GM15510 (cell line): ENCODE results near the gene METTL18.

Experiments
- POLR2A ChIP-seq: IDR thresholded peaks from 3 replicates; pipeline ENCODE4 v1.6.1; 2011; ENCODE audit warnings: borderline replicate concordance; ENCODE audit not compliant: insufficient read length; ENCODE audit errors: extremely low read depth

Gene METTL18

GRCh38 chr1:169795687-169796086 lies 980 bp upstream of the METTL18 start:
- no peak for TF ChIP-seq POLR2A

DNA sequence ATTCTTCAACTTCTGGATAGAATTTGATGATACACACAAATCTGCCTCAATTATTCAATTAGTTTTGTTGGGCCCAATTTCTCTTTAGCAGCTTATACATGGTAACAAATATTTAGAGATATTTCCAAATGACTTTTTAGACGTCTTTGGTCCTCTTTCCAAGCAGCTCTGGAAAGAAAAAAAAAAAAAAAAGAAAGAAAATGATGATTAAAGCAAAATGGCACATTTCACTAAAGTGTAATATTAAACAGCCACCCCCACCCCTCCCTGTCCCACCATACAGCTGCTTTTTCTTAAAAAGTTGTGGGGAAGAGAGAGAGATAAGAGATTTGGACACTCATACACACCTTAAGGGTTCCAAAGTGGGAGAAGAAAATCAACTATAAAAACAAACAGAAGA lies 977 bp downstream of the METTL18 start:
- TF ChIP-seq POLR2A = no peak

DNA sequence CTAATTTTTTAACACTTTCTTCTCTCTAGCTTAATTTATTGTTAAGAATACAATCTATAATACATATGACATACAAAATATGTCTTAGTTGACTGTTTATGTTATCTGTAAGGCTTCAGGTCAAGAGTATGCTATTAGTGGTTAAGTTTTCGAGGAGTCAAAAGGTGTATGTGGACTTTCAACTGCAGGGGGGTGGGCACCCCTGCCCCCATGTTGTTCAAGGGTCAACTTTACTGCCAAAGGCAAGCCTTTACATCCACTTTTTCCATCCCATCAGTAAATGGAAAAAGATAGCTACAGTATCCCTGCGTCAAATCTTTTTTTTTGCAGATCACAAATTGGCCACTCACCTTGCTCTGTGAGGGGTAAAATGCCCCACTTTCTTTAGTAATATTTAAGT lies 6.3 kb downstream of the METTL18 start:
- TF ChIP-seq POLR2A = no peak

DNA sequence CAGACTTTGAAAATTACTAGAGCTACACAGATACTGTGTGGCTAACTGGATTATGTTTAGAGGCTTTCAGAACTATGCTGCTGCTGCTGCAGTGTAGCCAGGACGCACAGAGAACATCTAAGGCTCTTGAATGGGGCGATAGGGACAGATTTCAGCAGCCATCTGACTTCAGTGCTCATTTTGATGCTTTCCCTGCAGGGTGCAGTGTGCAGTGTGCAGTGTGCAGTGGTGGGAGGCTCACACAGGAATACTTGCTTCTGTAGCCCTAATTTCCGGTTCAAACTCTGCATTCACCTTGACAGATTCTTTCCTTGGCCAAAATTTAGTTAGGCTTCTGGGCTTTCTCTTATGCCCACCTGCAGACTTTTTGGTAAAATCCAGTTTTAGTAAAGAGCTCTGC lies 7.7 kb downstream of the METTL18 start:
- no peak for TF ChIP-seq POLR2A

DNA sequence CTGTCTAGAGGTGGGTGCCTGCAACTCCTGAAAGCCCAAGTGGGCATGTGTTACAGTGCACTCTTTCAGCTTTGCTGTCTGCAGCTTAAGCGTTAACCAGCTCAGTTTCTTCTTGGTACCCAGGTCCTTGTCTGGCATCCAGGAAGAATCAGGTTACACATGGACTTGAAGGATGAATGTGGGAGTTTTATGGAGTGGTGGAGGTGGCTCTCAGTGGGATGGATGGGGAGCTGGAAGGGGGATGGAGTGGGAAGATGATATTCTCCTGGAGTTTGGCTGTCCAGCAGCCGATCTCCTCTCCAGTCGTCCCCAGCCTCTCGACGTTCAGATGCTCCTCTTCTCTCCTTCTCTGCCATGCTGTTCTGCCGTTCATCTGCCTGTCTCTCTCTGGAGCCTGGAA lies 9.4 kb downstream of the METTL18 start:
- TF ChIP-seq POLR2A = no peak

- no peak for TF ChIP-seq POLR2A
Measured at GRCh38 chr1:169784102-169784501, 10.6 kb downstream of the METTL18 start.

DNA sequence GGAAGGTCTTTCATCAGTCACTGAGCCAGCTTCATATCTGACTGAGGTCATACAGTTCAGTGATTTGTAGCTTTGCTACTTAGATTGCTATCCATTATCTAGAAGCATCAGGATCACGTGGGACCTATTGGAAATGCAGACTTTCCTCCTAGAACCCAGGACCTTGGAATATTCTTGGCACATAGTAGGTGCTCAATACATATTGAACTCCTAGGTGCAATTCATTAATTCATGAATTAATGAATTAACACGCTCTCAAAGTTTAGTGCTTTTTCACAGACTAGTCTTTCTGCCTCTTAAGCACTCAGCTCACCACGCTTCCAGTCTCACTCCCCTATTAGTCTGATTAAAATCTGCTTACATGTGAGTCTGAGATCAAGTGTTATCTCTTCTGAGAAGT lies 12.1 kb downstream of the METTL18 start:
- no peak for TF ChIP-seq POLR2A

- no peak for TF ChIP-seq POLR2A
Measured at GRCh38 chr1:169779970-169780369, 14.7 kb downstream of the METTL18 start.

GRCh38 chr1:169779150-169779549 lies 15.6 kb downstream of the METTL18 start:
- no peak for TF ChIP-seq POLR2A

GRCh38 chr1:169776440-169776839 lies 18.3 kb downstream of the METTL18 start:
- TF ChIP-seq POLR2A = no peak

DNA sequence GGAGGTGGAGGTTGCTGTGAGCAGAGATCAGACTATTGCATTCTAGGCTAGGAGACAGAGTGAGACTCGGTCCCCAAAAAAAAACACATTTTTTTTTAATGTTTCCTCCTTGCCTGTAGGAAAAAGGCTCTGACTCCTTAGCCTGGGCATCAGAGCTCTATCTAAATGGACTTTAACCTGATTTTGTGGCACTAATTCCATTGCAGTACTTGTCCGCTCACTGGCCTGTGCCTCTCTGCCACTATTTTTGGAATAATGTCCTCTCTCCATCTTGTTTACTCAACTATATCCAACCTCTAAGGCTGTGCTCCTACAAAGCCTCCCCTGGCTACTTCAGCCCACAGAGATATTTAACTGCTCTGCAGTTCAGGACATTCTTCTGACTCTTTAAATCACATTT lies 26.5 kb downstream of the METTL18 start:
- TF ChIP-seq POLR2A = no peak

GRCh38 chr1:169765580-169766331 lies 29.0 kb downstream of the METTL18 start:
- no peak for TF ChIP-seq POLR2A

DNA sequence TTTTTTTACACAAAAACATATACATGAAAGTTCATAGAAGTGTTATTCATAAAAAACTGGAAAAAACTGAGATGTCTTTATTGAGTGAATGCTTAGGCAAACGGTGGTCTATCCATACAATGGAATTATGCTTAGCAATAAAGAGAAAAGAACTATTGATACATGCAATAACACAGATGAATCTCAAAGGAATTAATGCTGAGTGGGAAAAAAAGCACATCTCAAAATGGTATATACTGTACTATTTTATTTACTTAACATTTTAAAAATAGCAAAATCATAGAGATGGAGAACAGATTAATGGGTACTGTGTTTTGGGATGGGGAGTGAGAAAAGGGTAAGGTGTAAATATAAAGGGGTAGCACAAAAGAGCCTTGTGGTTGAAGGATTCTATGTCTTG lies 29.8 kb downstream of the METTL18 start:
- no peak for TF ChIP-seq POLR2A

DNA sequence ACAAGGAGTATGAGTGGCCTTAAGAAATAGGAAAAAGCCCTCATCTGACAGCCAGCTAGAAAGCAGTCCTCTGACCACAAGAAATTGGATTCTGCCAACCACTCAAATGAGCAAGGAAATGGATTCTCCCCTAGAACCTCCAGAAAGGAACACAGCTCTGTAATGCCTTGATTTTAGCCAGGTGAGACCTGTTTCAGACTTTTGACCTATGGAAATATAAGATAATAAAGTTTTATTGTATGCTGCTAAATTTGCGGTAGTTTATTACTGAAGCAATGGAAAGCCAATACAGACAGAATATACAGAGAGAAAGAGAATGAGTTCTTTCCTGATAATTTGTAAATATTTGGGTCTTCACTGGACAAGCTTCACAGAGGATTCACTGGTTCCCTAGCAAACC lies 32.0 kb downstream of the METTL18 start:
- TF ChIP-seq POLR2A = no peak

DNA sequence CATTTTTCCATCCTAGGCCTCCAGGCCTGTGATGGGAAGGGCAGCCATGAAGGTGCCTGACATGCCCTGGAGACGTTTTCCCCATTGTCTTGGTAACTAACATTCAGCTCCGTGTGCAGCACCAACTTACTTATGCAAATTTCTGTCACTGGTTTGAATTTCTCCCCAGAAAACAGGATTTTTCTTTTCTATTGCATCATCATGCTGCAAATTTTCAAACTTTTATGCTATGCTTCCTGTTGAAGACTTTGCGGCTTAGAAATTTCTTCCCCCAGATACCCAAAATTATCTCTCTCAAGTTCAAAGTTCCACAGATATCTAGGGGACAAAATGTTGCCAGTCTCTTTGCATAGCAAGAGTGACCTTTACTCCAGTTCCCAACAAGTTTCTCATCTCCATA lies 35.7 kb downstream of the METTL18 start:
- TF ChIP-seq POLR2A = no peak

DNA sequence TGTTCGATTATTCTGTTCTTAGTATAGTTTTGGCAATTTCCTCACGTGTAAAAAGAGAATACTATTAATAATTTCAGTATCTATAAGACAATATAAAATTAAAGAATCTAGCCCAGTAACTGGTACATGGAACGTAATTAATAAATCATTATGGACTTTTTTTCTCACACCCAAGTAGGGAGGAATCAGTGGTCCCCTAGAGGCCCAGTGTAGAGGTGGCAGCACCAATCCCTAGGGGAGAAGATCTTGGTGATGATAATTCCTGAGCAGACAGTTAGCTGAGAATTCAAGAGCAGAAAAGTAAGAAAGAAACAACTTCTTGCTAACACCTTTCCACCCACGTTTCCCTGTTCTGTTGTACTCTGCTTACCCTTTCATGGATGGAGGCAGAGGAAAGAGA lies 41.2 kb downstream of the METTL18 start:
- TF ChIP-seq POLR2A = no peak

DNA sequence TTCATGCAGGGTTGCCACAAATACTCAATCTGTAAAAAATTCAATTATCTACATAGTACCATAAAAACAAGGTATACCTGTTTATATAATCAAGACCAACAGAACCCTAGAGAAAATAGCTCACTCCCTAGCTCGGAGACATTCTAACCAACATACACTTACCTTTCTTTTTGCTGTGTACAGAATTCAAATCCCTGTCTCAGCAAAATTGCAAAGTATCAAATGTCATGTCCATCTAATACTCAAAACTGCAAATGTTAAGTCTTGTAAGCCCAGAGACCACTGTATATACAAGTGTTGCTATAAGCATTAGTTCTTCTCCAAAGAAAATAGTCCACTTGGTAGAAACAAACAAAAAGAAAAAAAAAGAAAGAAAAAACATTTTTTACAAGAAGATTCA lies 44.7 kb downstream of the METTL18 start:
- no peak for TF ChIP-seq POLR2A
